Stimulated activated CD8-positive, alpha-beta memory T cell treated with anti-CD3 and anti-CD28 coated beads, Interleukin-7, amount 100 ng/mL, for 48 hours (primary cell): ENCODE measurements around the gene RASGRP2.

Source experiments
- DNase-seq, 2 donors: peaks; one replicate each; pipeline ENCODE4 v3.0.0-alpha.2; 2020; ENCODE audit warnings: low read depth in 1 of 2; ENCODE audit errors: extremely low read depth in 1 of 2

The RASGRP2 gene

DNA sequence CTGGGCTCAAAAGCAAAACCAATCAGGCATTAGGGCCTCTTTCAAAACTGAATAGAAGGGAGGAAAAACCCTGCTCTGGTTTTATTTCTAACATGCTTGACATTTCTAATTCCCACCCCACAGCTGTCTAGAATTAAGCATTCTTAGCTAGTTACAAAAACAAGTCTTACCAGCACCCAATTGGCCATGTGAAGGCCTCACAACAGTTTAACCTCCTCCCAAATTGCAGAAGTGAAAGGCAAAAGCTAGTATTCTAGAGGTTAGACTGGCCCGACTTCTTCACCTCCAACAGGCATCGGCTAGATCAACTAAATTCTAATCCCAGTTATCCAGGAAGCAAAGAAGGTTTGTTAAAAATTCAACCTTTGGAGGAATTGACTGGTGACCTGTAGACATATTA is 27.9 kb upstream of the RASGRP2 start:
- DNase-seq: no peak

DNA sequence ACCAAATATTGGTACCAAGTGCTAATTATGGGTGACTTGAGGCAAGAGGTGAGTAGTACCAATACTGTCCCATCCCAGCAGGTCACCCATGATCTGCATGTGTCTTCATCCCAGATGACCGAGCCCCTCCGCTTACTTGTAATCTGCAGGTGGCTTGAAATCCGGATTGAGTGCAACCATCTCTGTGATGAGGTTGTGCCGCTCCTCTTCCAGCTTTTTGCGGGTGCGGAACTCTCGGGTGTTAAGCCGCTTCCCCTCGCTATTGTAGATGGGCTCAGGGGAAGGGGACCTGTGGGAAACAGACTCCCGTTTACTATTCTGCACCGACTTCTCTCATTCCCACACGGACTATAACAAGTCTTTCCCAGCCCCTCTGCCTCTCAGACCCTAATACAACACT is 26.2 kb upstream of the RASGRP2 start:
- DNase-seq: no peak

DNA sequence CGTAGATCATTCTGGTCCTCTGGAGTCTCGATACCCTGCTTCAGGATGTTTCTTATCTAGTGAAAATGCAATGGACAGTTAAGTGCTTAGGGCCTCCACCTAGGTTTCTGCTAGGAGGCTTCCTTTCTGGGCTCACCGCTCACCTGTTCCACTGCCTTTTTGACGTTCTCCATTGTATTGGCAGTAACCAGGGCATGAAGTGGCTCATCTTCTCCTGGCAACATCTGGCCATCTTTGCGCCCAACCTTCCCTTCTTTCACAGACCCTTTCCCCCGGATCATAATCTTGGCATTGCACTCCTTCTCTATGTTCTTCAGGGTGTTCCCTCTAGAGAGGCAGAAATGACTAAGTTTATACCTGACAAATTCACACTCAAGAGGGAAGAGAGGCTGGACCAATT is 25.3 kb upstream of the RASGRP2 start:
- no peak for DNase-seq

DNA sequence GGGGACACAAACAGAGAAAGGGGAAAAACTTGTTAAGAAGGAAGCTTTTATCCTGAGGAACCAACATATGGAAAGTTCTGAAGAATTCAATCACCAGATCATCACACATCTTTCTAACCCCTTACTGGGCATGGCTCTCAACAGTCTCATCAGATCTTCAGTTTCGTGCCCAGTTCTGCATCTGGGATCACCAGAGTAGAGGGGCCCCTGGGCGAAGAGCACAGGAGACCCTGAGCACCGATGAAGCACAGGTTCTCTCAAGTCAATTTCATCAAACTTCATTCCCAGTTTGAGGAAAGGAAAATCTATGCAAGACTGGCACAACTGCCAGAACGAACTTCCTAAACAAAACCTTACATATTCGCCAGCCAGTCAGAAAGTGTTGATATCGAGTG is 24.4 kb upstream of the RASGRP2 start:
- no peak for DNase-seq

DNA sequence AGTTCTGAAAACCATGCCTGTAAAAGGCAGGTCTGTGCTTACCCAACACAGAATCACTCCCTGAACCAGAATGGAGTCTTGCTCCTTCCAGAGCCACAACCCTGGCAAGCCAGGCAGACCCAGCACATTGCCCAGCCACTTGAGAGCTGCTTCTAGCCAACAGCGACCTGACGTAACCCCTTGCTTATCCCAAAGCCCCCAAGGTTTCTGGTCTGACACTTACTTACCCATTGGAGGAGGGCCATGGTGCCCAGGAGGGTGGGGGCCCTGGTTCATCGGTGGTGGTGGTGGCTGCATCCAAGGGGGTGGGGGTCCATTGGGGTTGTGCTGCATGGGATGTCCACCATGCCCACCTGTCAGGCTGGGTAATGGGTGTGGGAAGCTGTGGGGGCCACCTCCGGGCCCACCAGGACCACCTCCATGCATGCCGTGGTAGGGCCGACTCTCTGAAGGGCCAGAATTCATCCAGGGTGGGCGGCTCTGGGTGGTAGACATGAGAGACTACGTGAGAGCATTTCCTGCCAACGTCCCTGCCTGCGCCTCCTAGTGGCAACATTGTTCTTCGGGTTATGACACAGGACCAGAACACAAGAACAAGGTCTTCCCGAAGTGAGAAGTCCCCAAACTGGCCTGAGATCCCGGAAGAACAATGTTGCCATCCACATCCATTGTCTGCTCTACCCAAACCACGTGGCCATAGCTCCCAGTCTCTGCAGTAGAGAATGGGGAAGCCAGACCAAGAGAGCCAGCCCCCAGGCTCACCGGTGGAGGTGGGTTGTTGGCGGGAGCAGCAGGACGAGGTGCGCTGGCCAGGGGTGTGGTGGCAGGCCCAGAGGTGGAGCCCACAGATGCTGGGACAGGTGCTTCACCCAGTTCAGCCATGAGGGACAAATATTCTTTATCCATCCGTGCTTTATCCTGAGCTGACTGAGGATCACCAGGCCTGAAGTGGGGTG is 23.7 kb upstream of the RASGRP2 start:
- DNase-seq: peak; percentile 54 to 63

DNA sequence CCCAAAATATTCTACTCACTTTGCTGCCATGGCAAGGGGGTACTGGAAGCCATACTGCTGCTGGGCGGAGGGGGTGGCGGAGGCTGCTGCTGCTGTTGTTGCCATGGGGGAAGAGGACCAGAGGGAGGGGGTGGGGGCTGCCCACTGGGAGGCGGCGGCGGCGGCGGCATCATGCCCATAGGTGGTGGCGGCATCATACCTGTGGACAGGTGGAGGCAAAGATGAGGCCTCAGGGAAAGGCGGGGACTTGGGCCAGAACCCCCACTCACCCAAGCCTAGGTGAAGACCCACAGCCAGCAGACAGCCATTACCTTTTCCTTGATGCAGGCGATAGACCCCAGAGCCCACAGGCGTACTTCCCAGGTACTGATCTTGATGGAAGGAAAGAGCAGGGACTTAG is 22.9 kb upstream of the RASGRP2 start:
- DNase-seq: no peak

DNA sequence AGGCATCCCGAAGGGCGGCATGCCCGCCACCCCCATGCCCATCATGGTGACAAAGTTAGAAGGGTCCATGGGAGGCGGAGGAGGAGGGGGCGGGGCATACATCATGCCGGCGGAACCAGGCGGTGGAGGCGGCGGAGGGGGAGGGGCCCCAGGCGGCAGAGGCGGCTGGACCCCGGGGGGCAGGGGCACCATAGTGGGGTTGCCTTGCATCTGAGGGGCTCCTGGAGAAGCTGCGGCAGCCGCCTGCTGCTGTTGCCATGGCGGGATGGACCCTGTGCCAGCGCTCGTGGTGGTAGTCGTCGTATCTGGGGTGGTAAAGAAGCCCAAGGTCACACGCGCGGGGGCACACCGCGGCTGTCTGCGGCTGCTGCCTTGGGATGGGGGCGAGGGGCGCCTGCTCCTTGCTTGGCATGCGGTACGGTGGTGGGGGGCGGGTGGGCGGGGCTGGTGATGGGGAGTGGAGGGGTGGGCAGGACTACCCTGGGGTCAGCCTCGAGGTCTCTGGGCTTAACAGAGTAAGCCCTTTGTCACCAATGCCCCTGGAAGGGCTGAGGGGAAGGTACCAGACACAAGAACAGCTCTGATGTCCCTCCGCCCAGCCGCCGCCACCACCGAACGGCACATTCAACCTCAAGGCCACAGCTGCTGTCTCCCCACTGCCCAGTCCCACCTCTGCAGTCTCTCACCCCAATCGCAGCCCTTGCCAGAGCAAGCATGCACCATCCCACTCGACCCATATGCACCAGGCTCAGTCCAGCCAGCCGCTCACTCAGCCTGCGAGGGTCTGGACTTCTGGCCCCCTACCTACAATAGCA is 22.1 kb upstream of the RASGRP2 start:
- no peak for DNase-seq

DNA sequence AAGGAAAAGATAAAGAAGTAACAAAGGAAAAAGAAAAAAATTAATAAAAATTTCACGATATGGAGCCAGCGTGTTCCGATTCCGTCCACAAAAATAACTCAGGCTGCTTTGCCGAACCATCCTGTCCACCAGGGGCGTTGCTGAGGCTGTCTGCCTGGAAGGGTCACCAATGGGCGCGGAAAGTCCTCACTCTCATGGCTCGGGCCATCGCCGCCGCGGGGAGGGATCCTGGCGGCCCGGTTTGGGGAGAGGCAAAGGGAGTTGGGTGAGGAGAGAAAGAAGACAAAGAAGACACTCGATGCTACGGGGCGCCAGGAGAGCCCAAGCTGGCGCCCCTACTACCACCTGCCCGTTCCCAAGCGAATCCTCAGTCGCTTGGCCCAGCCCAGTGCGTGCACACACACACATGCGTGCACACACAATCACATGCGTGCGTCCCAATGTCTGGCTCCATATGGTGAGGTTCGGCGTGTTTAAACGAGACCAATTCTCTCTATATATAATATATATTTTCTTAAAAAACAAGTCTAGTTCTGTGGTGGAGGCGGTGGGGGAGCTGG is 21.4 kb upstream of the RASGRP2 start:
- DNase-seq: no peak

DNA sequence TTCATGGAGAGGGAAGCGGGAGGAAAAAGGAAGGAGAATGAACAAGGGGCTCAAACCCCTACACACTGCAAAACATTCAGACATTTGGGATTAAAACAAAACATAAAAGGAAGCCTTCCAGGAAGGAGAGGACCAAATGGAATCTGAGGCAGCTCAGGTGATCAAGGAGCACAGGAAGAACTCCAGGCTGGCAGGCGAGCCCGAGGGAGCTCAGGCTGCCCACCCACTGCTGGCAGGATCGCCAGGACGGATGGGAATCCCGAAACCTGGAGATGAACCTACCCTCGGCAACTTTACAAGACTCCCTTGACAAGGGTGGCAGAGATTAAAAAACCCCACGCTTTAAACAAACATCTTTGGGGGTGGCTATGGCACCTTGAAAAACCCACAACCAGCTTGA is 20.8 kb upstream of the RASGRP2 start:
- DNase-seq: no peak

DNA sequence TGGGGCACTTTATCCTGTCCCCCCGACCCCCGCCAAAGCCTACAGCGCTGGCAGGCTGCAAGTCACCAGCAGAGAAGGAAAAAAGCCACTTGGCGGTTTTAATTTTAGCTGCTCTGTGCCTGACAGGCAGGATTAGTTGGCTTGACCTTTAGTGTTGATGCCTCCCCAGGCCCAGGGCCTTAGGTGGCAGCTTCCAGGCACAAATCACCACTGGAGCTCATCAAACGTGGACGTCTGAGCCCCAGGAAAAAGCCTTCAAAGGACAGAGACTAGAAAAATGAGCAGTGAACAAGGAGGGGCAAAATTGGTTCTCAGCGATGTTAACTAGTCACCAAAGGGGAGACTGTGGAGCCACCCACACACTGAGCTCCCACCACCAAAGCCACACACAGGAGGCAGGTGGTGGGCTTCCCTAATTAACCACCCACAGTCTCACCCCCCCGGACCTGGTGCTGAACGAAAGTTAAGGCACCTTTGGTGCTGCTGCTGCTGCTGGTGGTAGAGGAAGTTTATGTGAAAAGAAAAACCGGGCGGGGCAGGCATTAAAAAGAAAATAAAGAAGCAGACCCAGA is 20.2 kb upstream of the RASGRP2 start:
- DNase-seq: peak in 1 of 2 donors; percentile 28

DNA sequence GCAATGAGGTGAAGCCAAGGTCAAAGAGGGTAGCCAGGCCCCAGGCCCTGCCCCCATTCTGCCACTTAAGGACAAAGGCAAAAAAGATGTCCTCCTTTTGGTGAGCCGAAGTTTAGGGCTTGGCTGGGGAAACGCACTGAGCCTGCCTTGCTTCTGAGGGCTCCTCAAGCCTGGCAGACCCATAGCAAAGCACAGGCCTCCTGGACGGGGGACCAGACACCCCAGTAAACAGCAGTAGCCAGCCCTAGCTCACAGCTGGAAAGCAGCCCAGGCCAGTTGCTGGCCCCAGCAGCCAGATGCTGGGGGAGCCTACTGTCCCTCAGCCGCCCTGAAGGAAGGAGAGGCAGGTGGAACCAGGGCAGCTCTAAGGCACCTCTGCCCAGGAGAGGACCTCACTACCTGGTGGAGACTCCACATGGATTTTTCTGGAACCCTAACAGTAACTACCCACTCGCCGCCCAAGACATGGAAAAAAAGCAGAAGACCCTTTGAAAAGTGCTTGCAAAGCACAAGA is 19.6 kb upstream of the RASGRP2 start:
- DNase-seq: no peak

DNA sequence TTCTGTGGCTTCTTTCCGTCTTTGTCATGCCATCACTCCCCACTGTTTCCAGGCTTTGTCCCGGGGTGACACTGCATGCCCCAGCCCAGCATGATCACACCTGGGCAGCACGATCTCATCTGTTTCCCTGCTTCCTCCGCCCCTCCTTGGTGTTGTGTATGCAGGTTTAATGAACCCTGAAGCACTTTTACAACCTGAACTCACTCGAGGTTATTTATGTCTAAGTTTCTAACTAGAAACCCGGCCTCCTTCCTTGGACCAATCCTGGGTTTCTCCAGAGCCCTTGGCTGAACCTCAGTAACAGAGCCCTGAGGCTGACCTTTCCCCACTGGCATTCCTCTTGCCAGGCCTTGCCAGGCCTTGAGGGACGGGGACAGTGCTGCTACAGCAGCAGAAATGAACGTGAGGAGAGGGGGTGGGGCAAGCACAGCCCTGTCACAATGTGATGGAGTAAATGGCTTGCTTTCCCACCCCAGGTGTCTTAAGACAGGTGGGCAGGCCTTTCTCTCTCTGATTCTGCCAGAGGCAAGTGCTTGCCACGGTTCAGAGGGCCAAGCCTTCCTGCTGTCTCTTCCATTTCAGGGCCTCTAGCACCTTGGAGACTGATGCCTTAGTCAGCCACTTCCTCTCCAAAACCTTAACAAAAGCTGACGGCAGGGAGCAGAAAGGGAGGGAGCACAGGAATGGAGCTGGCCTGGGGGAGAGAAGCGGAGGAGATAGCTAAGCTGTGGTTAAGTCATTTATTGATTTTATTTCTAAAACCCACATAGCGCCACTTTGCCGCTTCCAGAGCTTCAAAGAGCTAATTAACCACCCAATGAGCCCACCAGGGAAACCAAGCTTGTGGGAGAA is 19.0 kb upstream of the RASGRP2 start:
- DNase-seq: no peak

DNA sequence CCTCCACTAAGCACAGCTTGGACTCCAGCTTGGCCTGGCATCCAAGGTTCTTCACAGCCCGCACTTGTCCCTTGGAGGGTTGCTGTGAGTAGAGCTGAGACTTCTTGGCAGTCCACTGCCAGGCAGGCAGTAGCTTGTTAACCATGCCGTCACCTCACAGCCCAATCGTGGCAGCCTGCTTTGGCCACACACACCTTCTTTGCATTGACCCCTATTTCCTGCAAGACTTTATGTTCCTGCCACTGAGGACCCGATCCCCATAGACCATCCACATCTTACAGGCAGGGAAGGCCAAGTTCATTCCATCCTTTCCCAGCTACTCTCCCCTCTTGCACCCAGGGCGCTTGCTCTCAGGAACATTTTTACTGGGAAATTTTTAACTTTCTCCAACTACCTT is 18.3 kb upstream of the RASGRP2 start:
- DNase-seq: no peak

DNA sequence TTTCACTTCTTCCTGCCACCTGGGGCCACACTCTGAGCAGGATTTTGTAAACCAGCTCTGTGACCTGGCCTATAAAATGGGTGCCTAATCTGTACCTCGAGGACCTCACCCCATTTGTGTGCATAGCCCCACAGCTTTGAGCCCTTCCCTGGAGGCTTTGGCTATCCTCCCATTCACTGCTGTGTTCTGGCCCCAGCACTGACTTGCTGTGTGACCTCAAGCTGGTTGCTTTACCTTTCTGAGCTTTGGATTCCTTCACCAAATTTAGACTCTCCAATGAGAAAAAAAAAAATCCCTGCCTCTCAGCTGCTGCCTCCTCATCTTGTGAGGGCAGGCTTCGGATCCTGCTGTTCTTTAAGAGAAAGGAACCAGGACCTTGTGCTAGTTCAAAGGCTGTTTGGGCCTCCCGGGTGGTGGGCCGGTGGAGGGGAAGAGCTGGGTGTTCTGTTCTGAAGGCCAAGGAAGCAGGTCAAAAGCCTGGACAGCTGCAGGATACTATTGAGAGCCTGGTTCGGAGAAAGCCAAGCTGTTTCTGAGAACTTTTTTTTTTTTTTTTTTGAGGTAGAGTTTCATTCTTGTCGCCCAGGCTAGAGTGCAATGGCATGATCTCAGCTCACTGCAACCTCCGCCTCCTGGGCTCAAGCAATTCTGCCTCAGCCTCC is 16.9 kb upstream of the RASGRP2 start:
- no peak for DNase-seq

DNA sequence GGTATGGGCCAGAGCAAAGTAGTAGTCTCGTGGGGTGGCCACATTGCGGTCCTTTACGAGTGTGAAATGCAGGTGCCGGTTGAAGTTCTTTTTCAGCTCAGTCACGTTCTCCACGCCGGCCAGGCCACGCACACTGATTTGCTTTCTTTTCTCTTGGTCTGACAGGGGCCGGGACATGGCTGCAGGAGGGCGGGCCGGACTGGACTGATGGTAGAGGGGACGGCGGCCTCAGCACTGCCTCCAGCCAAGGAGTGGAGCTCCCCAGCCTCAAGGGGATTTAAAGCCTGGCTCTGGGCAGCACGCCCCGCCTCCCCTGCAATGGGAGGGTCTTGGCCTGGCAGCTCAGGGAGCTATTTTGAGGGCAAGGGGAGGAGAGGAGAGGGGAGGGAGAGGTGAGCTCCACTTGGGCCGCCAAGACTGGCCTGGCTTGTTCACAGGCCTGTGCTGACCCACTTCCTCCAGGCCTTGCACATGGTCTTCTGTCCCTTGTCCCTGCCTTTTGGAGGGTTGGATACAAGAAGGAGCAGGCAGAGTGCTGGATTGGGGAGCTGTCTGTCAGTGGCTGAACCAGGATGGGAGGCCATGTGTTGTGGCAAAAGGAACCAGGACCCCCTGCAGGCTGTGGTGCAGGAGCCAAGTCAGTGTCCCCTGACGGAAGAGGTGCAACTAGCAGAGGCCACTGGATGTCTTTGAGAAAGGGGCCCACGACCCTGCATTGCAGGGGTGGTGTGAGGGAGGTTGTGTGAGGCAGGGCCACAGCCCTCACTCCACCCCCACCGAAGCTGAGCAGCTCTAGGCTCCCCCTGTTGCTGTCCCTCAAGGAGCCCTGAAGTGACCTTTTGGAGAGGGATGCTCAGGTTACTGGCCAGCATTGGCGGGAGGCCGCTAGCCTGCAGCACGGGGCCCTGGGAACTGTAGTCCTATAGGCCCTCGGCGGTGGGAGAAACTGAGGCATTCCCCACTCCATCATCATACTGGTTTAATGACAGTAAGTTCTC is 16.1 kb upstream of the RASGRP2 start, which contains the start of gene PYGM:
PYGM (minus strand) TSS at position 253 of the 998 bp plus-strand sequence; CDS start at position 177, 76 bp downstream.
- DNase-seq: no peak

DNA sequence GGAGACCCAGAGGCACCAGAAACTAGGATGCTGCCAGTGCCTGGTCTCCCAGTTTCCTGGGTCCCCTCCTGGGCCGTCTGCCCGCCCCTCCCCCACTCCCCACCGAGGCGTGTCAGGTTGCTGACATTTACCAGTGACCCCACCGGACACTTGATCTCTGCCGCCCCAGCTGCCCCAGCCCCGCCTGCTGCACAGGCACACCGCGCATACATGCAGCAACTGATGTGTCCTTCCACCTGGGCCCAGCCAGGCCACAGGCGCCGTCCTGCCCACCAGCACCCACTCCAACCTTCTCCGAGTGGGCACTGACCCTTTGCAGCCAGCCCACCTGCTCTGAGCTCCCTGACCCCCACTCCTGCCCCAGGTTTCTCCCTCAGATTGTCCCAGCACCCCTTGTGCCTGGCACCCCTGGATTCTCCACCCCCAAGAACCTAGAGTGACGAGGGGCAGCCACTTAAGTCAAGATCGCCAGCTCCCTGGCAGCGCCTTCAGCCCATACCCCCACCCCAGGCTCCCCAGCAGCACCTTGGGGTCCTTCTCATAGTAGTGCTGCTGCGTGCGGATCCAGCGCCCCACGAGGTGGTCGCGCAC is 15.3 kb upstream of the RASGRP2 start:
- DNase-seq: no peak

DNA sequence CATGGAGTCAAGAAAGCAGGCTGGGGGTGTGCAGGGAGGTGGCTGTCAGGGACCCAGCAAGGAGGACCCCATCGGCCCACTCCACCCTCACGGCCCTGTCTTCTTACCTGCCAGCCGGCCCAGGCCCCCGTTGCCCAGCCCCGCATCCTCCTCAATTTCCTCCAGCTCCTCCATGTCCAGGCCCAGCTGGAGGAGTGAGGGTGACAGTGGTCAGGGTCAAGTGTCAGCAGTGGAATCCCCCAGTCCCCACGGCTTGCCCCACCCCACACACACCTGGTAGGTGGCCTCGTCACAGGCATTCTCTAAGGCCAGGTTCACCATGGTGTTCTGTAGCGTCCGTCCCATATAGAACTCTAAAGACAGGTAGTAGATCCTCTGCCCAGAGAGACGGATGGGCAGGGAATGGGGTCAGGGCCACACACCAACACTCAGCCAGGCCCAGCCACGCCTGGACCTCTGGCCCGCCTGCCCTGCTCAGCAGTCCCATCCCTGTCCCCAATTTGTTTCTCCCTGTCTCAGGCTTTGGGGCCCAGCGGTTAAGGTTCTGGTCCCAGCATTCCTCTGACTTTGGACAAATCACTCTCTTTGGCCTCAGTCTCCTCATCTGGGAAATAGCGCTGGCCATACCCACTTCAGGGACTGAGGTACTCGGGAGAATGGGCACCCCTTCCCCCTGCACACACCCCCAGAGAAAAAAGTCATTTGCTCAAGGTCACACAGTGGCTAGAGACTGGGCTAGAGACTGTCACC is 14.6 kb upstream of the RASGRP2 start:
- no peak for DNase-seq
